Activated naive CD8-positive, alpha-beta T cell treated with anti-CD3 and anti-CD28 coated beads, Interleukin-2, amount 10 ng/mL, durations not matched to agents 7 days and 5 days (primary cell): ENCODE results near the gene PEX6. TPM values are rescaled to one million over a fixed set of nuclear protein-coding genes. Genes with fewer than 3 reads are reported as not detected.
"Not testable (repeated sequence)": the region's sequence is repeated elsewhere in the genome, so short reads cannot be mapped to it uniquely, and the experiment has no call there.

Source experiments
- ATAC-seq: fragments of 150-1000 bp; cut with Tn5 transposase; one replicate; pipeline ENCODE4 v1.10.0; 2021; ENCODE audit warnings: low read depth, moderate library complexity
- POLR2A ChIA-PET: fragments of 350-600 bp; sonication (Branson Sonifier 250); formaldehyde crosslinking; loops from one replicate; lab custom pipeline; 2021; ENCODE audit warnings: antibody characterized with exemption; lab: Charles Lee
- DNase-seq: peaks from one replicate; pipeline ENCODE4 v3.0.0; 2021
- H3K27ac Mint-ChIP-seq: one replicate; pipeline ENCODE4 v1.8.0; 2022; ENCODE audit warnings: mild to moderate bottlenecking, mixed read lengths
- H3K27me3 Mint-ChIP-seq: one replicate; pipeline ENCODE4 v1.8.0; 2022; ENCODE audit warnings: mild to moderate bottlenecking, moderate library complexity, mixed read lengths
- H3K36me3 Mint-ChIP-seq: one replicate; pipeline ENCODE4 v1.8.0; 2021; ENCODE audit warnings: mild to moderate bottlenecking, mixed read lengths
- H3K4me1 Mint-ChIP-seq: one replicate; pipeline ENCODE4 v1.8.0; 2021; ENCODE audit warnings: mixed read lengths
- H3K4me3 Mint-ChIP-seq: one replicate; pipeline ENCODE4 v1.8.0; 2022; ENCODE audit warnings: mild to moderate bottlenecking, moderate library complexity, mixed read lengths
- H3K9me3 Mint-ChIP-seq: one replicate; pipeline ENCODE4 v1.8.0; 2021; ENCODE audit warnings: mixed read lengths
- total RNA-seq, 2 experiments: library from RNA; stranded (reverse); gene quantifications; one replicate each; pipeline ENCODE4 v1.2.3, GENCODE V29; 2021

PEX6 gene
- total RNA-seq, 2 experiments from 2014 or later, result 27.1 to 27.6 TPM

- DNase-seq (no peak), ATAC-seq (peak; percentile 25)
- POLR2A ChIA-PET, result interaction anchor here (0.5 to 3.3 kb wide), 17 partner anchors 8 to 449 kb away, joined by 3 to 25 read pairs (median 5); partner anchors contain the start of genes CNPY3, CUL7, KLC4 and MRPL2
- H3K9me3 Mint-ChIP-seq, result no peaks in the 10 kb centered on the region
- H3K27ac Mint-ChIP-seq, result peak overlapping the region; percentile 92
- peaks cover 41% of the 10 kb centered on the region for H3K4me1 Mint-ChIP-seq
- peaks cover 25% of the 10 kb centered on the region for H3K36me3 Mint-ChIP-seq
- peak overlapping the region; percentile 93 for H3K4me3 Mint-ChIP-seq
- H3K27me3 Mint-ChIP-seq, result no peaks in the 10 kb centered on the region
These were observed 34.3 kb upstream of the PEX6 start for GRCh38 chr6:43013097-43013842.

- peaks cover 27% of the 10 kb centered on the region for H3K36me3 Mint-ChIP-seq
These were observed 33.4 kb upstream of the PEX6 start for GRCh38 chr6:43012364-43012763.

DNA sequence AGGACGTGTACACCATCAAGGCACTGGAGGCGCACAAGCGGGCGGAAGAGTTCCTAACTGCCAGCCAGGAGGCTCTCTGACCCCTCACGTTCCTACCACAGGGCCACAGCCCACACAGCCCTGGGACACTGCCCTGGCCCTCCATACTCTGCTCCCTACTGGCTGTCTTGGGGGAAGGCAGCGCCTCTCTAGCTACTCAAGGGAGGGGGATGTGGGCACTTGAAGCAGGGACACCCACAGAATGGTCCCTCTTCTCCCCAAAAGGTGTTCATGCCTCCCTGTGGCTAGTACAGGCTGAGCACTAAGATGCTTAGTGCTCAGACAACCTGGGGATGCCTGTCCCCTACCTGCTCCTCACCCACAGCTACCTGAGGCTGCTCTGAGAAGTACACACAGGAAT, 32.2 kb upstream of the PEX6 start:
- no peaks in the 10 kb centered on the region for H3K27me3 Mint-ChIP-seq
- peaks cover 31% of the 10 kb centered on the region for H3K4me1 Mint-ChIP-seq
- no peak overlapping the region for H3K27ac Mint-ChIP-seq
- no peak for ATAC-seq
- DNase-seq, result no peak
- H3K9me3 Mint-ChIP-seq, result no peaks in the 10 kb centered on the region
- H3K4me3 Mint-ChIP-seq, result no peak overlapping the region
- H3K36me3 Mint-ChIP-seq, result peaks cover 28% of the 10 kb centered on the region
- POLR2A ChIA-PET, result interaction anchor here (1.3 kb wide), 1 partner anchor 32 kb away, joined by 5 read pairs; the partner anchor contains the start of gene PEX6

More at GRCh38 chr6:43012364-43012763, 33.4 kb upstream of the PEX6 start:
- Mint-ChIP-seq H3K27me3 (no peaks in the 10 kb centered on the region), H3K27ac (peak overlapping the region; percentile 92), H3K9me3 (no peaks in the 10 kb centered on the region), H3K4me1 (peaks cover 34% of the 10 kb centered on the region), H3K4me3 (peak overlapping the region; percentile 93)
- DNase-seq (no peak), ATAC-seq (no peak)
- POLR2A ChIA-PET, result interaction anchor here (1.2 to 3.3 kb wide), 5 partner anchors 28 to 83 kb away, joined by 7 to 25 read pairs (median 16); partner anchors contain the start of genes CNPY3, CUL7, KLC4 and MRPL2

- POLR2A ChIA-PET, result interaction anchor here (0.6 kb wide), 1 partner anchor 230 kb away, joined by 3 read pairs; no protein-coding TSS in a partner anchor
These were observed 30.1 kb upstream of the PEX6 start for GRCh38 chr6:43009124-43009523.

DNA sequence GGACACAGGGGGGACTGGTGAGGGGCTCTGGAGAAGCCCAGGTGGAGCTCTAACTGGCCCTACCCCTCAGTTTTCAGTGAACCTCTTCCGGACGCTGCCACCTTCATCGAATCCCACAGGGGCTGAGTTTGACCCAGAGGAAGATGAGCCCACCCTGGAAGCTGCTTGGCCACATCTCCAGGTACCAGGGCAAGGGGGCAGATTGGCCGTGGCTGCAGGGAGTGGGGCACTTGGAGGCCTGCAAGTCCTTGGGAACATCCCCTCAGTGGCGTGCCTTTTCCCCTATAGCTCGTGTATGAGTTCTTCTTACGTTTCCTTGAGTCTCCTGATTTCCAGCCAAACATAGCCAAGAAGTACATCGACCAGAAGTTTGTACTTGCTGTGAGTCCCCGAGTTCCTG, 28.1 kb upstream of the PEX6 start:
- Mint-ChIP-seq H3K27ac (peak overlapping the region; percentile 40), H3K4me3 (no peak overlapping the region)
- POLR2A ChIA-PET, result interaction anchor here (1.0 kb wide), 1 partner anchor 46 kb away, joined by 3 read pairs; the partner anchor contains the start of gene CUL7

More at GRCh38 chr6:43009124-43009523, 30.1 kb upstream of the PEX6 start:
- DNase-seq (peak; percentile 47), ATAC-seq (no peak)
- Mint-ChIP-seq H3K4me1 (peaks cover 21% of the 10 kb centered on the region), H3K9me3 (no peaks in the 10 kb centered on the region), H3K27me3 (no peaks in the 10 kb centered on the region), H3K4me3 (no peak overlapping the region), H3K36me3 (peaks cover 28% of the 10 kb centered on the region), H3K27ac (no peak overlapping the region)

DNA sequence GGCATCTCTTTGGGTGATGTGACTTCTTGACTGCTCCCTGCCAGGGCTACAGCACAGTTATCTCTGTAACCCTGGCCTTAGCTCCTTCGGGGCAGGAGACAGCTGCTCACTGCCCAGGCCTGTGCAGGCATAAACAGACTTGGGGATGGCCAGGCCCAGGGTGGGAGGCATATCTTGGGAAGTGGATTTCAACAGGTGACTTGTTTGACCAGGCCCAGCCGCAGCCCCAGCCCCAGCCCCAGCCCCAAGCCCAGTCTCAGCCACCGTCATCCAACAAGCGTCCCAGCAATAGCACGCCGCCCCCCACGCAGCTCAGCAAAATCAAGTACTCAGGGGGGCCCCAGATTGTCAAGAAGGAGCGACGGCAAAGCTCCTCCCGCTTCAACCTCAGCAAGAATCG, 27.3 kb upstream of the PEX6 start:
- Mint-ChIP-seq H3K4me1 (no peaks in the 10 kb centered on the region), H3K36me3 (peaks cover 17% of the 10 kb centered on the region), H3K4me3 (no peak overlapping the region), H3K9me3 (no peaks in the 10 kb centered on the region), H3K27ac (no peak overlapping the region), H3K27me3 (no peaks in the 10 kb centered on the region)
- POLR2A ChIA-PET, result interaction anchor here (1.0 kb wide), 1 partner anchor 47 kb away, joined by 3 read pairs; the partner anchor contains the start of gene CUL7
- DNase-seq (no peak), ATAC-seq (no peak)

More for the DNA sequence above, 28.1 kb upstream of the PEX6 start:
- DNase-seq, result no peak
- no peak for ATAC-seq
- Mint-ChIP-seq H3K9me3 (no peaks in the 10 kb centered on the region), H3K27me3 (no peaks in the 10 kb centered on the region), H3K36me3 (peaks cover 20% of the 10 kb centered on the region), H3K4me1 (peaks cover 7% of the 10 kb centered on the region)

DNA sequence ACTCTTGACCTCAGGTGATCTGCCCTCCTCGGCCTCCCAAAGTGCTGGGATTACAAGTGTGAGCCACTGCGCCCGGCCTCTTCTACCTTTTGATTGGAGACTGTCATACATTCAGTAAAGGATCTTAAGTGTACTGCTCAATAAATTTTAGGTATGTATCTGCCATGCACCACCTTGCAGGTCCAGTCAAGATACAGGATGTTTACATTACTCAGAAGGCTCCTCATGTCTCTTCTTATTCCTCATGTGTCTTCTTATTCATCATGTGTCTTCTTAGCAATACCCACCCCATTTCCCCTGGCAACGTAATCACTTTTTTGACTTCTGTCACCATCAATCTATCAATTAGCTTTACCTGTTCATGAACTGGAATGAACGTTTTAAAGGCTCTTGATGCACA, 26.9 kb upstream of the PEX6 start:
- Mint-ChIP-seq H3K27me3 (no peaks in the 10 kb centered on the region), H3K4me3 (no peak overlapping the region), H3K27ac (no peak overlapping the region), H3K36me3 (peaks cover 15% of the 10 kb centered on the region), H3K9me3 (no peaks in the 10 kb centered on the region), H3K4me1 (no peaks in the 10 kb centered on the region)
- ATAC-seq (no peak), DNase-seq (no peak)
- POLR2A ChIA-PET, result no interaction called here

GRCh38 chr6:43001843-43002242, 22.9 kb upstream of the PEX6 start:
- Mint-ChIP-seq H3K4me3 (no peak overlapping the region), H3K27me3 (no peaks in the 10 kb centered on the region), H3K27ac (no peak overlapping the region), H3K4me1 (no peaks in the 10 kb centered on the region), H3K36me3 (peaks cover 6% of the 10 kb centered on the region), H3K9me3 (no peaks in the 10 kb centered on the region)
- POLR2A ChIA-PET, result interaction anchor here (0.7 kb wide), 1 partner anchor 11 kb away, joined by 3 read pairs; no protein-coding TSS in a partner anchor
- ATAC-seq, result no peak
- no peak for DNase-seq

- H3K27ac Mint-ChIP-seq, H3K36me3 Mint-ChIP-seq, H3K4me3 Mint-ChIP-seq, DNase-seq, H3K9me3 Mint-ChIP-seq, ATAC-seq, POLR2A ChIA-PET, H3K4me1 Mint-ChIP-seq, H3K27me3 Mint-ChIP-seq: not testable (repeated sequence)
These were observed 19.2 kb upstream of the PEX6 start for GRCh38 chr6:42998205-42998604.

- no peak for DNase-seq
- Mint-ChIP-seq H3K27me3 (no peaks in the 10 kb centered on the region), H3K4me3 (no peak overlapping the region), H3K4me1 (peaks cover 2% of the 10 kb centered on the region), H3K9me3 (no peaks in the 10 kb centered on the region), H3K36me3 (peaks cover 7% of the 10 kb centered on the region), H3K27ac (no peak overlapping the region)
- POLR2A ChIA-PET, result no interaction called here
- no peak for ATAC-seq
These were observed 17.5 kb upstream of the PEX6 start for GRCh38 chr6:42996513-42996912.

DNA sequence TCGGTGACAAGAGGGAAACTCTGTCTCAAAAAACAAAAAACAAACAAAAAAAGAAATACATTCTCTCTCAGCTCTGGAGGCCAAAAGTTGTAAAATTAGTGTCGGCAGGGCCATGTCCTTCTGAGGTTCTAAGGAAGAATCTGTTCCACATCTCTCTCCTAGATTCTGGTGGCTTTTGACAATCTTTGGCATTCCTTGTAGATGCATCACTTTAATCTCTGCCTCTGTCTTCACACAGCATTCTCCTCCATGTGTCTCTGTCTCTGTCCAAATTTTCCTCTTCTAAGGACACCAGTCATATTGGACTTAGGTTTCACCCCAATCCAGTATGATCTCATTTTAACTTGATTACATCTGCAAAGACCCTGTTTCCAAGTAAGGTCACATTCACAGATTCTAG, 14.5 kb upstream of the PEX6 start:
- ATAC-seq, result no peak
- Mint-ChIP-seq H3K27ac (no peak overlapping the region), H3K4me1 (peaks cover 11% of the 10 kb centered on the region), H3K36me3 (peaks cover 20% of the 10 kb centered on the region), H3K9me3 (no peaks in the 10 kb centered on the region), H3K27me3 (no peaks in the 10 kb centered on the region), H3K4me3 (no peak overlapping the region)
- POLR2A ChIA-PET, result interaction anchor here (1.6 kb wide), 1 partner anchor 9 kb away, joined by 5 read pairs; the partner anchor contains the start of gene PPP2R5D
- DNase-seq, result no peak

GRCh38 chr6:42989923-42990322, 10.9 kb upstream of the PEX6 start:
- peaks cover 39% of the 10 kb centered on the region for H3K4me1 Mint-ChIP-seq
- H3K9me3 Mint-ChIP-seq, result no peaks in the 10 kb centered on the region
- POLR2A ChIA-PET, result interaction anchor here (1.0 kb wide), 1 partner anchor 11 kb away, joined by 3 read pairs; the partner anchor contains the start of gene PEX6
- H3K36me3 Mint-ChIP-seq, result peaks cover 26% of the 10 kb centered on the region
- H3K27me3 Mint-ChIP-seq, result no peaks in the 10 kb centered on the region
- no peak overlapping the region for H3K27ac Mint-ChIP-seq
- no peak overlapping the region for H3K4me3 Mint-ChIP-seq
- ATAC-seq (no peak), DNase-seq (no peak)

- ATAC-seq, result no peak
- no peak overlapping the region for H3K4me3 Mint-ChIP-seq
These were observed 9.6 kb upstream of the PEX6 start for GRCh38 chr6:42988486-42989020.

More at GRCh38 chr6:42988486-42989020, 9.6 kb upstream of the PEX6 start:
- Mint-ChIP-seq H3K36me3 (peaks cover 25% of the 10 kb centered on the region), H3K4me1 (peaks cover 43% of the 10 kb centered on the region), H3K27ac (no peak overlapping the region), H3K27me3 (no peaks in the 10 kb centered on the region), H3K9me3 (no peaks in the 10 kb centered on the region)
- POLR2A ChIA-PET, result interaction anchor here (0.6 to 2.3 kb wide), 5 partner anchors 10 to 65 kb away, joined by 3 to 16 read pairs (median 5); partner anchors contain the start of genes CNPY3, CUL7, PEX6 and RRP36
- no peak for DNase-seq
